Cardiac muscle cell (in vitro differentiated cells and primary cell): Measurements from ENCODE around the gene NEMP2. TPM values are rescaled to one million over a fixed set of nuclear protein-coding genes. Genes with fewer than 3 reads are reported as not detected.

Experiments used
- DNase-seq, 2 donors: peaks; one replicate each; pipeline versions ENCODE4 v3.0.0 to v3.0.0-alpha.2; 2010 to 2017; ENCODE audit warnings: low read depth in 1 of 2, low spot score in 1 of 2
- H3K27ac ChIP-seq: fragments of 200-600 bp; sonication (generic); 2 replicates; pipeline ENCODE4 v1.5.1; 2016
- H3K27me3 ChIP-seq: fragments of 200-600 bp; sonication (generic); 2 replicates; pipeline ENCODE4 v1.6.0; 2016; ENCODE audit warnings: control low read depth
- H3K36me3 ChIP-seq: fragments of 200-600 bp; sonication (generic); 2 replicates; pipeline ENCODE4 v1.5.1; 2016; ENCODE audit warnings: control low read depth
- H3K4me1 ChIP-seq: fragments of 200-600 bp; sonication (generic); 2 replicates; pipeline ENCODE4 v1.8.1; 2017; ENCODE audit warnings: low read depth, mild to moderate bottlenecking, mixed run types
- H3K4me3 ChIP-seq: fragments of 200-600 bp; sonication (generic); 2 replicates; pipeline ENCODE4 v1.5.1; 2016; ENCODE audit warnings: mild to moderate bottlenecking
- H3K9me3 ChIP-seq: fragments of 200-600 bp; sonication (generic); 2 replicates; pipeline ENCODE4 v1.5.1; 2017; ENCODE audit warnings: low read depth, mild to moderate bottlenecking, control low read depth
- polyA plus RNA-seq: library from polyadenylated mRNA; unstranded; fragments of >200 nt; fragmentation: Nextera tagmentation; extraction: Ambion mirVana; gene quantifications from 2 replicates; pipeline ENCODE4 v1.2.1, GENCODE V29; 2016
- total RNA-seq: library from RNA; depleted of rRNA; stranded (reverse); fragments of >200 nt; gene quantifications from 2 replicates; pipeline ENCODE4 v1.2.3, GENCODE V29; 2016
- TF ChIP-seq, protein P1 (sequence below): IDR thresholded peaks from 2 replicates; pipeline ENCODE4 v1.5.1; 2012; ENCODE audit warnings: low read depth, mild to moderate bottlenecking, low read length

Gene NEMP2
- total and polyA plus RNA-seq, 2 experiments from 2014 or later, result 2.5 to 5.4 TPM

DNA sequence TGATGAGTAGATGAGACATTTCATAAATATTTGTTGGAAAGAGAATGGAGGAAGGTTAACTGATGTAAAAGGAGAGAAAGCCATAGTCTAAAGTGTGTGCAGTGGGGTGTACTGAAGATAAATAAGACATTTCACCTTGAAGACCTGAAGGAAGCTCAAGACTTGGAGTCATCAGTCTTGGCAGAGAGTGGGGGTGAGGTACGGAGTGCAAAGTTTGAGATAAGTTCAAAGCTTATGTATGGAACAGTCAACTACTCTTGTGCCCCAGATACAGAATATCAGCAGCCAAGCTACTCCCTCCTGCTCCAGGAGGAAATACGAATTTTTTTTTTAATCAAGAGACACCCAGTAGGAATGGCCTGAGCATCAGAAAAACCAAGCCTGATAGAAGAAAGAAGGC lies 30.3 kb upstream of the NEMP2 start:
- H3K27me3 ChIP-seq, result no peaks in the 10 kb centered on the region
- TF ChIP-seq, protein P1, sequence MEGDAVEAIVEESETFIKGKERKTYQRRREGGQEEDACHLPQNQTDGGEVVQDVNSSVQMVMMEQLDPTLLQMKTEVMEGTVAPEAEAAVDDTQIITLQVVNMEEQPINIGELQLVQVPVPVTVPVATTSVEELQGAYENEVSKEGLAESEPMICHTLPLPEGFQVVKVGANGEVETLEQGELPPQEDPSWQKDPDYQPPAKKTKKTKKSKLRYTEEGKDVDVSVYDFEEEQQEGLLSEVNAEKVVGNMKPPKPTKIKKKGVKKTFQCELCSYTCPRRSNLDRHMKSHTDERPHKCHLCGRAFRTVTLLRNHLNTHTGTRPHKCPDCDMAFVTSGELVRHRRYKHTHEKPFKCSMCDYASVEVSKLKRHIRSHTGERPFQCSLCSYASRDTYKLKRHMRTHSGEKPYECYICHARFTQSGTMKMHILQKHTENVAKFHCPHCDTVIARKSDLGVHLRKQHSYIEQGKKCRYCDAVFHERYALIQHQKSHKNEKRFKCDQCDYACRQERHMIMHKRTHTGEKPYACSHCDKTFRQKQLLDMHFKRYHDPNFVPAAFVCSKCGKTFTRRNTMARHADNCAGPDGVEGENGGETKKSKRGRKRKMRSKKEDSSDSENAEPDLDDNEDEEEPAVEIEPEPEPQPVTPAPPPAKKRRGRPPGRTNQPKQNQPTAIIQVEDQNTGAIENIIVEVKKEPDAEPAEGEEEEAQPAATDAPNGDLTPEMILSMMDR, result no peak
- no peaks in the 10 kb centered on the region for H3K36me3 ChIP-seq
- H3K4me1 ChIP-seq, result no peaks in the 10 kb centered on the region
- no peak overlapping the region for H3K4me3 ChIP-seq
- H3K9me3 ChIP-seq, result no peaks in the 10 kb centered on the region
- DNase-seq, result no peak
- no peak overlapping the region for H3K27ac ChIP-seq

DNA sequence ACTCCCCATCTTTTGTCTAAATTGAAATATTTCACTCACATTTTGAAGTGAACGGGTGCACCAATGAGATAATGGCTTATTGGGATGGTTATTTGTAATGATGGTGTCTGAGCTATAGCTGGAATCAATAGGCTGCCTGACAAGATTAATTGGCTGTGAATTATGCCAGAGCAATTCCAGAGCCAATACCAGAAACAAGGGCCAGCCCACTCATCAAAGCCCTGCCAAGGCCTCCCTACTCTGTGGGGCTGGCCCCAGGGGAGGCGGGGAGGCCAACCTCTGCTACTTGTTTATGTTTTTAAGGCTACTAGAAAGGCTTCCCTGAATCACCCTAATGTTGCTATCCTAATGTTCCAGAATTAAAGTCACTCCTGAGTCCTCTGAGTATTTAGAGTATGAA lies 29.1 kb upstream of the NEMP2 start:
- H3K36me3 ChIP-seq, result no peaks in the 10 kb centered on the region
- TF ChIP-seq, protein P1, result no peak

DNA sequence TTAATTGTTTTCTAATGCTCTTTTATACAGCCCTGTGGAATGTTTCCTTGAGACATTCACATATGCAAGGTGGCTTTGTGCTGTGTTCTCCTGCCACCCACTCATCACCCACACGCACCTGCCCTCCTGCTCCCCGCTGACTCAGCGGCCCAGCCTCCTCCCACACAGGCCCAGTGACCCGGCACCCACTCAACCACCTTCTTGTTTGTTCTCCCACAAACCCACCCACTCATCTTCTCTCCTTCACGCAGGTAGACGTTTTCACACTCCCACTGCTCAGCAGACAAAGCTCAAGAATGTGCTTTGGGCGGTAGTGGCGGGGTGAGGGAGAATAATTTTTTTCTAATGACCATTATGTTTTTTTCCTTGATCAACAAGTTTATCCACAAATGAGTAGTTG lies 28.6 kb upstream of the NEMP2 start:
- Histone ChIP-seq H3K36me3 (no peaks in the 10 kb centered on the region), H3K27ac (no peak overlapping the region), H3K27me3 (no peaks in the 10 kb centered on the region), H3K4me3 (no peak overlapping the region), H3K9me3 (no peaks in the 10 kb centered on the region), H3K4me1 (no peaks in the 10 kb centered on the region)
- TF ChIP-seq, protein P1, result no peak
- no peak for DNase-seq

More for the DNA sequence above, 29.1 kb upstream of the NEMP2 start:
- Histone ChIP-seq H3K27me3 (no peaks in the 10 kb centered on the region), H3K4me1 (no peaks in the 10 kb centered on the region), H3K9me3 (no peaks in the 10 kb centered on the region), H3K4me3 (no peak overlapping the region), H3K27ac (no peak overlapping the region)
- DNase-seq, result no peak

DNA sequence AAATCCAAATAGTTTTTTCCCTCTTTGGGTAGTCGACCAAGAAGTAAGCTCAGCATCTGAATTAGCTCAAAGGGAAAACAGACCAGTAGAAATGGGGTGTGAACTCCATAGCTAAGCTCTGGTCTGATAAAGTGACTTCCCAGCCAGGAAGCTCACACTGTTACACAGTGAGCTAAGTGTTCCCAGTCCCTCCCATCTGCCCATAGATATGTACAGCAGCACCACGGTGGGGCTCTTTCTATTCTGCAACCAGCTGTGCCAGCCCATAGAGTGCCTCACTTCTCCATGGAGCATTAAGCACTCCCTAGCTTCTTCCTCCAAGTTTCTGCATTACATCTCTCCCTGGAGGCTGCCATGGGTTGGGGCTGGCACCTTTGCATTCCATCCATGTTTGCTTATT lies 27.6 kb upstream of the NEMP2 start:
- no peak for DNase-seq
- Histone ChIP-seq H3K27me3 (no peaks in the 10 kb centered on the region), H3K36me3 (no peaks in the 10 kb centered on the region), H3K27ac (no peak overlapping the region), H3K4me3 (no peak overlapping the region), H3K4me1 (no peaks in the 10 kb centered on the region), H3K9me3 (no peaks in the 10 kb centered on the region)
- TF ChIP-seq, protein P1, result no peak

DNA sequence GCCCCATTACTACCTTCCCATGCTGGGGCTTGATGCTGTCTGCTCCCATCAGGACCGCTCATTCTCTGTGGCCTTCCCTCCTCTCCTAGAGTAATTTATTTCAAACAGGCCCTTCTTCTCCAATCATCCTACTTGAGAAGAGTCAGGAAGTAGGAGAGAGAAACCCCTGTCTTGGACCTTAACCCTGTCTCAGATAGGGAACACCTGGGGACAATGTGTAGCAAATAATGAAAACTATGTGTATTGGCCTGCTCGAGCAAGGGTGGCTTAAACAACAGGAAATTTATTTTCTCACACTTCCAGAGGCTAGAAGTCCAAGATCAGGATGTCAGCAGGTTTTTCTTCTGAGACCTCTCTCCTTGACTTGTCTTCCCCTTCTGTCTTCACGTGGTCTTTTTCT lies 26.6 kb upstream of the NEMP2 start:
- H3K36me3 ChIP-seq, result no peaks in the 10 kb centered on the region
- DNase-seq, result no peak
- TF ChIP-seq, protein P1, result no peak
- H3K4me3 ChIP-seq, result no peak overlapping the region
- H3K27ac ChIP-seq, result no peak overlapping the region
- no peaks in the 10 kb centered on the region for H3K27me3 ChIP-seq
- H3K9me3 ChIP-seq, result no peaks in the 10 kb centered on the region
- no peaks in the 10 kb centered on the region for H3K4me1 ChIP-seq
